H1 (cell line): ENCODE data around the gene SF3B3. TPM values are rescaled to one million over a fixed set of nuclear protein-coding genes. Genes with fewer than 3 reads are reported as not detected.

ENCODE experiments used
- CTCF ChIA-PET: fragments of 300-600 bp; sonication (Branson Sonifier 250); formaldehyde crosslinking; loops from one replicate; lab custom pipeline; 2021; ENCODE audit not compliant: partially characterized antibody; lab: Charles Lee
- POLR2A ChIA-PET: fragments of 300-600 bp; sonication (Branson Sonifier 250); formaldehyde crosslinking; loops from one replicate; lab custom pipeline; 2021; ENCODE audit warnings: inconsistent platforms; ENCODE audit not compliant: partially characterized antibody; lab: Charles Lee
- DNase-seq, 2 experiments: peaks; one replicate each; pipeline versions ENCODE4 v3.0.0 to v3.0.0-alpha.2; 2010 to 2022; ENCODE audit warnings: low spot score in 2 of 2, low read depth in 1 of 2, mixed read lengths in 1 of 2
- FAIRE-seq: peaks from 2 replicates; lab custom pipeline; 2011; peaks lifted over from hg19 to GRCh38; lab: Jason Lieb, UNC
- H2AFZ ChIP-seq: 2 replicates; pipeline ENCODE4 v1.8.1; 2012; ENCODE audit warnings: low read length, inconsistent platforms
- H2AK5ac ChIP-seq: 2 replicates; pipeline ENCODE4 v1.6.1; 2013; ENCODE audit warnings: low read depth, low read length
- H2BK120ac ChIP-seq: replicated peaks from 2 replicates; pipeline ENCODE3; 2013; ENCODE audit warnings: low read depth, low read length, inconsistent platforms
- H2BK12ac ChIP-seq: 2 replicates; pipeline ENCODE4 v1.6.1; 2013; ENCODE audit warnings: low read depth, low read length
- H2BK15ac ChIP-seq: 2 replicates; pipeline ENCODE4 v1.6.1; 2013; ENCODE audit warnings: low read length
- H2BK20ac ChIP-seq: 2 replicates; pipeline ENCODE4 v1.6.1; 2013; ENCODE audit warnings: low read length
- H2BK5ac ChIP-seq: 2 replicates; pipeline ENCODE4 v1.6.1; 2013; ENCODE audit warnings: low read depth, low read length
- H3K14ac ChIP-seq: 2 replicates; pipeline ENCODE4 v1.6.1; 2013; ENCODE audit warnings: inconsistent platforms; ENCODE audit not compliant: insufficient read length
- H3K18ac ChIP-seq: 2 replicates; pipeline ENCODE4 v1.6.1; 2013; ENCODE audit warnings: low read length; ENCODE audit errors: extremely low read depth
- H3K23ac ChIP-seq: 2 replicates; pipeline ENCODE4 v1.6.1; 2013; ENCODE audit warnings: inconsistent platforms; ENCODE audit not compliant: insufficient read length
- H3K23me2 ChIP-seq: 2 replicates; pipeline ENCODE4 v1.6.1; 2013; ENCODE audit warnings: low read depth, low read length
- H3K27ac ChIP-seq: 2 replicates; pipeline ENCODE4 v1.6.1; 2011; ENCODE audit warnings: low read depth, low read length, inconsistent platforms
- H3K27me3 ChIP-seq, 4 experiments: replicated peaks in 1 of 4; 1 replicate in 1 of 4; 2 replicates in 3 of 4; pipeline versions ENCODE4 v1.6.1 to v1.8.1; 2011 to 2013; ENCODE audit warnings: low read length in 3 of 4, mild to moderate bottlenecking in 3 of 4, inconsistent platforms in 2 of 4, mixed read lengths in 2 of 4, moderate library complexity in 1 of 4; ENCODE audit not compliant: control insufficient read depth in 3 of 4, insufficient read depth in 3 of 4; ENCODE audit errors: extremely low read depth in 1 of 4
- H3K36me3 ChIP-seq, 4 experiments: 2 replicates each; pipeline versions ENCODE4 v1.6.1 to v1.8.1; 2011 to 2013; ENCODE audit warnings: mild to moderate bottlenecking in 4 of 4, low read length in 3 of 4, moderate library complexity in 2 of 4, control low read depth in 1 of 4, inconsistent platforms in 1 of 4; ENCODE audit not compliant: insufficient read depth in 4 of 4, control insufficient read depth in 2 of 4
- H3K4ac ChIP-seq: replicated peaks from 2 replicates; pipeline ENCODE3; 2013; ENCODE audit warnings: low read length, low read depth, mixed read lengths, inconsistent platforms; ENCODE audit not compliant: insufficient read length
- H3K4me1 ChIP-seq, 4 experiments: replicated peaks in 1 of 4; 1 replicate in 1 of 4; 2 replicates in 3 of 4; pipeline versions ENCODE4 v1.6.1 to v1.8.1; 2011 to 2013; ENCODE audit warnings: low read length in 3 of 4, inconsistent platforms in 2 of 4, mixed read lengths in 1 of 4; ENCODE audit not compliant: insufficient read depth in 4 of 4, control insufficient read depth in 3 of 4
- H3K4me2 ChIP-seq, 2 experiments: 2 replicates each; pipeline versions ENCODE4 v1.6.1 to v1.8.1; 2011 to 2013; ENCODE audit warnings: low read depth in 2 of 2, low read length in 2 of 2, control low read depth in 1 of 2, inconsistent platforms in 1 of 2, mild to moderate bottlenecking in 1 of 2; ENCODE audit not compliant: insufficient read depth in 1 of 2
- H3K4me3 ChIP-seq, 4 experiments: fragments of 200-600, 300-600 bp in 1 of 4; sonication (generic), shearing (Covaris generic), sonication (Bioruptor Twin) in 1 of 4; 2 replicates each; pipeline versions ENCODE4 v1.5.1 to v1.8.1; 2011 to 2016; ENCODE audit warnings: low read length in 4 of 4, low read depth in 3 of 4, control low read depth in 2 of 4, inconsistent platforms in 2 of 4, mild to moderate bottlenecking in 2 of 4, mixed read lengths in 1 of 4, moderate library complexity in 1 of 4; ENCODE audit not compliant: insufficient read depth in 2 of 4; ENCODE audit errors: extremely low read depth in 1 of 4
- H3K56ac ChIP-seq: replicated peaks from 2 replicates; pipeline ENCODE3; 2013; ENCODE audit warnings: low read depth, mild to moderate bottlenecking, mixed read lengths, low read length, inconsistent platforms; ENCODE audit not compliant: insufficient read length
- H3K79me1 ChIP-seq: 2 replicates; pipeline ENCODE4 v1.6.1; 2013; ENCODE audit warnings: low read depth, low read length, control low read depth
- H3K79me2 ChIP-seq, 2 experiments: 2 replicates each; pipeline versions ENCODE4 v1.6.1 to v1.8.1; 2012 to 2013; ENCODE audit warnings: low read length in 2 of 2, mild to moderate bottlenecking in 2 of 2, inconsistent platforms in 1 of 2; ENCODE audit not compliant: insufficient read depth in 2 of 2, control insufficient read depth in 1 of 2
- H3K9ac ChIP-seq, 4 experiments: replicated peaks in 1 of 4; 1 replicate in 1 of 4; 2 replicates in 3 of 4; pipeline versions ENCODE4 v1.6.1 to v1.8.1; 2011 to 2013; ENCODE audit warnings: low read depth in 3 of 4, low read length in 3 of 4, control low read depth in 2 of 4, mild to moderate bottlenecking in 2 of 4, moderate library complexity in 2 of 4, inconsistent platforms in 1 of 4; ENCODE audit errors: extremely low read depth in 1 of 4
- H3K9me3 ChIP-seq, 2 experiments: 2 replicates each; pipeline versions ENCODE4 v1.6.1 to v1.8.1; 2012 to 2013; ENCODE audit warnings: mild to moderate bottlenecking in 2 of 2, moderate library complexity in 2 of 2, control low read depth in 1 of 2, inconsistent platforms in 1 of 2, low read depth in 1 of 2, low read length in 1 of 2, mixed read lengths in 1 of 2; ENCODE audit not compliant: insufficient read depth in 2 of 2
- H4K20me1 ChIP-seq, 2 experiments: replicated peaks in 1 of 2; 2 replicates each; pipeline versions ENCODE3 to v1.8.1; 2011 to 2013; ENCODE audit warnings: inconsistent platforms in 2 of 2, low read length in 2 of 2, mild to moderate bottlenecking in 1 of 2; ENCODE audit not compliant: insufficient read depth in 2 of 2, control insufficient read depth in 1 of 2
- H4K5ac ChIP-seq: 2 replicates; pipeline ENCODE4 v1.6.1; 2013; ENCODE audit warnings: low read length, low read depth, mixed read lengths, inconsistent platforms; ENCODE audit not compliant: insufficient read length
- H4K8ac ChIP-seq: 2 replicates; pipeline ENCODE4 v1.8.0; 2013; ENCODE audit warnings: mild to moderate bottlenecking, moderate library complexity, low read length, inconsistent platforms; ENCODE audit not compliant: insufficient read depth; ENCODE audit errors: extremely low read depth
- H4K91ac ChIP-seq: replicated peaks from 2 replicates; pipeline ENCODE3; 2013; ENCODE audit warnings: low read length, mixed read lengths, inconsistent platforms; ENCODE audit not compliant: insufficient read length
- CHD2 ChIP-seq: IDR thresholded peaks from 2 replicates; pipeline ENCODE4 v1.6.1; 2012; ENCODE audit warnings: low read length, improper control_type of control experiment
- CTCF ChIP-seq, 3 experiments: IDR thresholded peaks; 1 replicate in 2 of 3; 2 replicates in 1 of 3; pipeline versions ENCODE4 v1.5.1 to v1.6.1; 2011; ENCODE audit warnings: low read length in 3 of 3, mild to moderate bottlenecking in 3 of 3, inconsistent platforms in 2 of 3, low read depth in 1 of 3, moderate library complexity in 1 of 3; ENCODE audit not compliant: insufficient read depth in 1 of 3; ENCODE audit errors: control extremely low read depth in 1 of 3
- EZH2 ChIP-seq: fragments of 200-600 bp; sonication (generic); IDR thresholded peaks from 2 replicates; pipeline ENCODE4 v1.7.1; 2012; ENCODE audit warnings: low read depth, mild to moderate bottlenecking, moderate library complexity, low read length, inconsistent platforms; ENCODE audit not compliant: severe bottlenecking
- FOSL1 ChIP-seq: IDR thresholded peaks from 2 replicates; pipeline ENCODE4 v1.6.1; 2011; ENCODE audit warnings: mild to moderate bottlenecking, low read depth, low read length, moderate library complexity; ENCODE audit not compliant: insufficient read depth
- JUN ChIP-seq: IDR thresholded peaks from 2 replicates; pipeline ENCODE4 v1.6.1; 2011; ENCODE audit warnings: low read depth, mild to moderate bottlenecking, improper control_type of control experiment, low read length
- JUND ChIP-seq: IDR thresholded peaks from 2 replicates; pipeline ENCODE4 v1.6.1; 2011; ENCODE audit warnings: mild to moderate bottlenecking, improper control_type of control experiment, low read length
- POLR2AphosphoS5 ChIP-seq: IDR thresholded peaks from 2 replicates; pipeline ENCODE4 v1.6.1; 2011; ENCODE audit warnings: low read depth, low read length
- RFX5 ChIP-seq: IDR thresholded peaks from 2 replicates; pipeline ENCODE4 v1.6.1; 2011; ENCODE audit warnings: low read depth, low read length, improper control_type of control experiment, borderline replicate concordance
- SIX5 ChIP-seq: IDR thresholded peaks from 2 replicates; pipeline ENCODE4 v1.6.1; 2011; ENCODE audit warnings: mild to moderate bottlenecking, low read depth, low read length
- SP1 ChIP-seq: IDR thresholded peaks from 2 replicates; pipeline ENCODE4 v1.6.1; 2011; ENCODE audit warnings: low read depth, low read length
- SP2 ChIP-seq: IDR thresholded peaks from 2 replicates; pipeline ENCODE4 v1.6.1; 2012; ENCODE audit warnings: mild to moderate bottlenecking, low read length, inconsistent platforms
- YY1 ChIP-seq: IDR thresholded peaks from 2 replicates; pipeline ENCODE4 v1.6.1; 2011; ENCODE audit warnings: low read depth, mild to moderate bottlenecking, low read length
- WGBS, 2 experiments: shearing (Covaris generic) in 1 of 2; methylation state at CpG; one replicate each; pipeline versions ENCODE4 v1.1.6 to v1.1.7; 2013 to 2015; ENCODE audit warnings: low lambda C conversion rate in 2 of 2, mixed read lengths in 2 of 2, inconsistent platforms in 1 of 2, low coverage in 1 of 2, missing lambda C conversion rate in 1 of 2; ENCODE audit not compliant: insufficient replicate concordance in 2 of 2, insufficient coverage in 1 of 2, insufficient read length in 1 of 2; ENCODE audit errors: extremely low coverage in 1 of 2, missing lambda C conversion rate in 1 of 2; 5-methylcytosine and 5-hydroxymethylcytosine counted together
- polyA plus RNA-seq, 7 experiments: library from polyadenylated mRNA; depleted of rRNA in 3 of 7; stranded (reverse) in 5 of 7; unstranded in 2 of 7; fragments of >200 nt in 5 of 7; fragments of 200-250 nt in 2 of 7; gene quantifications; 1 replicate in 5 of 7; 2 replicates in 1 of 7; 4 replicates in 1 of 7; pipeline versions ENCODE4 v1.2.1 to v1.2.3, GENCODE V29; 2011 to 2013; ENCODE audit warnings: missing spikeins in 2 of 7, mixed read lengths in 2 of 7
- total RNA-seq: library from RNA; stranded (reverse); fragmentation: NEBNext Ultra II Directional; extraction: Animal tissue kit (Norgen Biotek cat#: 25700); gene quantifications from 2 replicates; pipeline ENCODE4 v1.2.1, GENCODE V29; 2021

SF3B3 gene
- total and polyA plus RNA-seq, 2 of the 8 experiments (the other 6 are each of a cell fraction or from before 2014, with no cell fraction given) = 241 to 521 TPM

GRCh38 chr16:70586731-70587130, 63.1 kb downstream of the SF3B3 start:
- Histone ChIP-seq H3K4me1 (peaks cover 2 to 7% (median 3%) of the 10 kb centered on the region in 4 experiments; a peak in 4 of 7 replicates), H3K79me2 (no peaks in the 10 kb centered on the region), H3K14ac (no peak overlapping the region), H3K9ac (no peak overlapping the region), H3K18ac (no peak overlapping the region), H3K9me3 (no peaks in the 10 kb centered on the region), H3K27me3 (no peaks in the 10 kb centered on the region), H2BK12ac (no peak overlapping the region), H4K8ac (no peak overlapping the region), H4K5ac (no peak overlapping the region), H3K36me3 (no peaks in the 10 kb centered on the region), H2AK5ac (no peak overlapping the region), H3K56ac (no peak overlapping the region), H2BK5ac (no peak overlapping the region), H2AFZ (no peak overlapping the region), H2BK20ac (no peak overlapping the region), H3K23ac (no peak overlapping the region), H3K4me2 (no peak overlapping the region), H3K79me1 (no peaks in the 10 kb centered on the region), H3K23me2 (no peaks in the 10 kb centered on the region; the same call in 1 of the 2 replicates), H3K4me3 (no peak overlapping the region), H4K20me1 (no peaks in the 10 kb centered on the region), H4K91ac (no peak overlapping the region), H2BK120ac (no peak overlapping the region), H3K4ac (no peak overlapping the region), H3K27ac (no peak overlapping the region), H2BK15ac (no peak overlapping the region)
- no peak for DNase-seq
- no peak for FAIRE-seq
- ChIA-PET POLR2A (interaction anchor here (0.8 to 1.8 kb wide), 3 partner anchors 9 to 11 kb away, joined by 3 to 4 read pairs (median 4); no protein-coding TSS in a partner anchor), CTCF (interaction anchor here (0.7 to 7.4 kb wide), 5 partner anchors 52 to 185 kb away, joined by 3 to 56 read pairs (median 3); no protein-coding TSS in a partner anchor)
- 94% methylated on average over 9 of the region's 9 CpGs; no CpG with 5 or more reads in 1 of the 2 experiments for WGBS, 2 experiments
- TF ChIP-seq SP2 (no peak), CTCF (IDR thresholded peaks at IDR 0.05; ENCODE audit: control extremely low read depth in 1 of 3, insufficient read depth in 1 of 3, low read depth in 1 of 3, low read length in 3 of 3) (no peak), JUND (no peak), POLR2AphosphoS5 (no peak), SIX5 (no peak), CHD2 (no peak), EZH2 (no peak), YY1 (no peak), JUN (no peak), RFX5 (no peak), FOSL1 (no peak), SP1 (no peak)
